Ovary (tissue), 9 donors: Measurements from ENCODE around the gene CALHM4. TPM values are rescaled to one million over a fixed set of nuclear protein-coding genes. Genes with fewer than 3 reads are reported as not detected.

Source experiments
- DNase-seq, 5 donors: peaks; one replicate each; pipeline ENCODE4 v3.0.0-alpha.2; 2019 to 2020
- H3K27ac ChIP-seq, 2 donors: fragments of 200-600 bp; one replicate each; pipeline versions ENCODE4 v1.5.1 to v1.8.0; 2019 to 2022
- H3K27me3 ChIP-seq: fragments of 200-600 bp; one replicate; pipeline ENCODE4 v1.8.0; 2022
- H3K36me3 ChIP-seq: fragments of 200-600 bp; sonication (generic); one replicate; pipeline ENCODE4 v1.5.1; 2019
- H3K4me1 ChIP-seq: one replicate; pipeline ENCODE4 v1.8.1; 2013; ENCODE audit warnings: mild to moderate bottlenecking, moderate library complexity; ENCODE audit not compliant: insufficient read depth
- H3K4me3 ChIP-seq: fragments of 200-600 bp; sonication (generic); one replicate; pipeline ENCODE4 v1.5.1; 2017
- H3K9me3 ChIP-seq, 2 donors: fragments of 200-600 bp in 1 of 2; sonication (generic) in 1 of 2; one replicate each; pipeline versions ENCODE4 v1.5.1 to v1.8.1; 2013 to 2019; ENCODE audit warnings: mild to moderate bottlenecking in 1 of 2, moderate library complexity in 1 of 2
- EP300 ChIP-seq: sonication (generic); formaldehyde crosslinking; IDR thresholded peaks from one replicate; pipeline ENCODE4 v1.6.1; 2017; ENCODE audit warnings: antibody characterized with exemption
- POLR2A ChIP-seq: fragments of 450-650 bp; IDR thresholded peaks from one replicate; pipeline ENCODE4 v1.6.1; 2017; ENCODE audit warnings: antibody characterized with exemption, mild to moderate bottlenecking, moderate library complexity
- WGBS, 3 donors: extraction: QIAGEN DNeasy Blood & Tissue Kit in 1 of 3; methylation state at CpG; one replicate each; pipeline versions ENCODE4 v1.1.5 to v1.1.7; 2013 to 2017; 5-methylcytosine and 5-hydroxymethylcytosine counted together
- intact Hi-C, 4 donors: fragments of 100-400 bp; cut with DNase I; formaldehyde crosslinking; loops; one replicate each; pipeline versions ENCODE4 v1.11.0 to v1.15.1; 2022 to 2023
- polyA plus RNA-seq, 2 donors: library from polyadenylated mRNA; stranded (reverse); fragments of 200-250 nt in 1 of 2; fragments of 350-450 nt in 1 of 2; fragmentation: Illumina TruSeq in 1 of 2; extraction: RNeasy Lipid Tissue Mini Kit (QIAGEN cat#74804) in 1 of 2; gene quantifications; one replicate each; pipeline ENCODE4 v1.2.3, GENCODE V29; 2013 to 2014
- total RNA-seq, 7 donors: library from RNA; depleted of rRNA in 2 of 7; stranded (reverse); fragments of >200 nt in 2 of 7; fragmentation: NEBNext Ultra II Directional in 3 of 7; extraction: Animal tissue kit (Norgen Biotek cat#: 25700) in 3 of 7; gene quantifications; one replicate each; pipeline versions ENCODE4 v1.1.0 to v1.2.4, GENCODE V29; 2016 to 2023
- TF ChIP-seq, protein P1 (sequence below), 3 donors: fragments of 450-650 bp in 2 of 3; fragments of 200-600 bp in 1 of 3; IDR thresholded peaks; one replicate each; pipeline versions ENCODE4 v1.5.1 to v1.8.0; 2016 to 2022; ENCODE audit warnings: antibody characterized with exemption in 3 of 3, mild to moderate bottlenecking in 1 of 3
- donor health status: DM: no; HTN: no; CAD: no; lungs with moderate emphysema.
- donor health status: DM: no; HTN: no; CAD: no.
- donor health status: Bipolar disorder and iron deficiency.
- donor health status: DM: yes; HTN: yes; CAD: no.
- donor health status: DM: no; HTN: no; CAD: no.
- donor health status: DM: yes; HTN: yes; CAD: no.

The CALHM4 gene
- total and polyA plus RNA-seq, 9 donors: 0.38 TPM; not detected in 8

DNA sequence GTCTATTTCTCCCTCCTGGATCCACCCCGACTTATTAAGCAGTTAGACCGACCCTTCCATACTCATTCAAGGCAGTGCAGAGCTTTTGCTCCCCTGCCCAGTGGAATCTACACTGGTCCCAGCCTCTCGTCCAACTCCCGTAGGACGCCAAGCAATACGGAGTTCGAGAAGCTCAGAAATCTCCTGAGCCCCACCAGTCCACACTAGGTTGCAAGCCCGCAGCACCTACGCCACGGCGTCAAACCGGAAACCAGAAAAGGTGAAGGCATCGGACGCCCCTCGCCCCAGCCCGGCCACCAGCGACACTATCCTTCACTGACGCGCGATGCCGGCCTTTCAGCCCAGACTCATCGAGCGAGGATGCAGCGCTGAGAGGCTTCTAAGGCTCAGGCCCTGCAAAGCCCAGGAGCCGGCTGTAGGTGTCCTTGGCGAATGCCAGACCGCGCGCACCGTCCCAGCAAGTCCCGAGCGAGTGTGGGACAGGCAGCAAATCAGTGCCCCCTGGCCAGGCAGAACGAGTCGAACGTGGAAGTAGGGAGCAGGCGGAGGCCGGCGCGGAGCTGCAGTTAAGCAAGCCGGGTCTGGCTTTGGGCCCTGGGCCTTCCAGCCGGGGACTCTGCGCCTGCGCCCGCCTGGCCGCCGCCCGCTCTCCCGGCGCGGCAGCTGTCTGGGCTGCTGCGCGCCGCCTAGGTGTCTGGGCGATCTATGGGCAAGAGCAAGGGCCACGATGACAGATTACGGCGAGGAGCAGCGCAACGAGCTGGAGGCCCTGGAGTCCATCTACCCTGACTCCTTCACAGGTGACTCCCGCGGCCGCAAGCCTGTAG, 17.5 kb downstream of the CALHM4 start, which contains the start of gene RWDD1:
Gene RWDD1, plus strand, starts transcription at position 649 of the 827 bp plus-strand sequence. Its CDS starts 79 bp downstream, at position 728.
- TF ChIP-seq POLR2A: peak; percentile 67
- TF ChIP-seq EP300: no peak
- TF ChIP-seq, protein P1, sequence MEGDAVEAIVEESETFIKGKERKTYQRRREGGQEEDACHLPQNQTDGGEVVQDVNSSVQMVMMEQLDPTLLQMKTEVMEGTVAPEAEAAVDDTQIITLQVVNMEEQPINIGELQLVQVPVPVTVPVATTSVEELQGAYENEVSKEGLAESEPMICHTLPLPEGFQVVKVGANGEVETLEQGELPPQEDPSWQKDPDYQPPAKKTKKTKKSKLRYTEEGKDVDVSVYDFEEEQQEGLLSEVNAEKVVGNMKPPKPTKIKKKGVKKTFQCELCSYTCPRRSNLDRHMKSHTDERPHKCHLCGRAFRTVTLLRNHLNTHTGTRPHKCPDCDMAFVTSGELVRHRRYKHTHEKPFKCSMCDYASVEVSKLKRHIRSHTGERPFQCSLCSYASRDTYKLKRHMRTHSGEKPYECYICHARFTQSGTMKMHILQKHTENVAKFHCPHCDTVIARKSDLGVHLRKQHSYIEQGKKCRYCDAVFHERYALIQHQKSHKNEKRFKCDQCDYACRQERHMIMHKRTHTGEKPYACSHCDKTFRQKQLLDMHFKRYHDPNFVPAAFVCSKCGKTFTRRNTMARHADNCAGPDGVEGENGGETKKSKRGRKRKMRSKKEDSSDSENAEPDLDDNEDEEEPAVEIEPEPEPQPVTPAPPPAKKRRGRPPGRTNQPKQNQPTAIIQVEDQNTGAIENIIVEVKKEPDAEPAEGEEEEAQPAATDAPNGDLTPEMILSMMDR (IDR thresholded peaks at IDR 0.05): no peak

DNA sequence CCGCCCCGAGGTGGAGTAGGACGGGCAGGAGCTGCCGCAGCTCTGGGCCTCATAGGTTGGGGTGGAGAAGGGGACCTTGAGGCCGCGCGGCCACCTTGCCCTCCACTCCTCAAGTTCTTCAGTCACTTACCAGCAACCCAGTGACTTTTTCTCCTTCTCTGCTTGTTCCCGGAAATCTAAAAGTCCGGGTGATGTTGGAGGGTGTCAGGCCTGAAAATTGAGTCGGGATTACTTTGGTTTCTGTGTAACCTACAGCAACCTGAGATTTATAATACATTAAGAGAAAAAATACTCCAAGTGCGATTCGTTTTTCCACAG, 18.1 kb downstream of the CALHM4 start:
- peak overlapping the region; percentile 62 for H3K4me3 ChIP-seq
- H3K4me1 ChIP-seq: peaks cover 2% of the 10 kb centered on the region
- no peak for DNase-seq
- no peaks in the 10 kb centered on the region for H3K27me3 ChIP-seq
- no peaks in the 10 kb centered on the region for H3K36me3 ChIP-seq
- TF ChIP-seq, protein P1 (IDR thresholded peaks at IDR 0.05): no peak
- TF ChIP-seq EP300 (no peak), POLR2A (no peak)
- intact Hi-C loops: no loop called here
- WGBS, 3 donors: 0 to 1% (median 0%) methylated on average over 12 of the region's 12 CpGs
- H3K9me3 ChIP-seq: no peaks in the 10 kb centered on the region
- peak overlapping the region; percentile 24 to 79 for H3K27ac ChIP-seq

More for the DNA sequence above, 17.5 kb downstream of the CALHM4 start, which contains the start of gene RWDD1:
- Histone ChIP-seq H3K27ac (peak within 1 kb of the TSS; percentile 24 to 79), H3K4me1 (peaks cover 2% of the 10 kb centered on the region), H3K27me3 (no peaks in the 10 kb centered on the region), H3K4me3 (peak within 1 kb of the TSS; percentile 62), H3K9me3 (no peaks in the 10 kb centered on the region), H3K36me3 (no peaks in the 10 kb centered on the region)
- intact Hi-C loops: no loop called here
- WGBS, 3 donors: 0 to 1% (median 0%) methylated on average over 54 to 62 of the region's 62 CpGs
- peak; percentile 97 to 99 (median 98) for DNase-seq

DNA sequence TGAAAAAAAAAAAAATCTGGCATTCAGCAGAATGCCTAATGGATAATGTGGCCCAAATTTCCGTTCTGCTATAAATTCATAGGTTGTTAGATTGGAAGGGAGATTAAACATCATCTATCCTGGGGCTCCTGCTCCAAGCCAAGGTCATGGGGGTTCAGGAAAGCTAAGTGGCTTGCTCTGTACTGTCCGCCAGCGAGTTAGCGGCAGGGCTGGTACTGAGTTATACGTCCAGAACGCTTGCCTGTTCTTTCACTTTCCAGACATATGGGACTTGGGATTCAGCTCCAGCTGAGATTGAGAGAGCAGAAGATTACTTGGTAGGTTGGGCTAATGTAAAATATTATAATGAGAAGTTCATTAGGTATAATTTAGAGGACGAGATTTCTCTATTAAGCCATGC, 18.6 kb downstream of the CALHM4 start:
- Histone ChIP-seq H3K27me3 (no peaks in the 10 kb centered on the region), H3K27ac (no peak overlapping the region), H3K4me3 (peak overlapping the region; percentile 62), H3K4me1 (peaks cover 4% of the 10 kb centered on the region), H3K9me3 (no peaks in the 10 kb centered on the region), H3K36me3 (no peaks in the 10 kb centered on the region)
- TF ChIP-seq, protein P1 (IDR thresholded peaks at IDR 0.05): no peak
- TF ChIP-seq POLR2A: no peak
- no peak for DNase-seq
- WGBS, 3 donors: 1 to 3% (median 2%) methylated on average over 7 of the region's 7 CpGs
- intact Hi-C loops: no loop called here

DNA sequence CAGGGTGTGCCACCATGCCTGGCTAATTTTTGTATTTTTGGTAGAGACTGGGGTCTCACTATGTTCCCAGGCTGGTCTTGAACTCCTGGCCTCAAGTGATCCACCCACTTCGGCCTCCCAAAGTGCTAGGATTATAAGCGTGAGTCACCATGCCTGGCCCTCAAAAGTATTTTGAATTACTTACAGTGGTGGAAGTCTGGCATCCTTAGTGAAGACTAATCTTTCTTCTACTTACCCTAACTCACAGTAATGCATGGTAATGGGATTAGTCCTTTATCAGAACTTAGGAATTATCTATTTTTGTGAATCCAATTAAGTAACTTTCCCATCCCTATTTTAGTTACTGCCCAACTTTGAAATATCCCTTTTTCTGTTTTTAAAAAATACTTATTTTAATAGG, 21.7 kb downstream of the CALHM4 start:
- intact Hi-C loops: no loop called here
- DNase-seq: no peak
- peaks cover 4% of the 10 kb centered on the region for H3K4me1 ChIP-seq
- H3K4me3 ChIP-seq: no peak overlapping the region
- H3K36me3 ChIP-seq: no peaks in the 10 kb centered on the region
- H3K9me3 ChIP-seq: no peaks in the 10 kb centered on the region
- H3K27ac ChIP-seq: no peak overlapping the region
- H3K27me3 ChIP-seq: no peaks in the 10 kb centered on the region
- WGBS, 3 donors: 81 to 88% (median 82%) methylated on average over 2 of the region's 2 CpGs
- TF ChIP-seq, protein P1 (IDR thresholded peaks at IDR 0.05): no peak
- TF ChIP-seq EP300: no peak
- no peak for TF ChIP-seq POLR2A
